UCSD-AML1 (cell line): ENCODE data around the gene B3GNT9.

Experiments used
- DNase-seq: peaks from one replicate; lab custom pipeline; 2025; ENCODE audit not compliant: unreplicated experiment; lab: John Stamatoyannopoulos, UW

Gene B3GNT9

DNA sequence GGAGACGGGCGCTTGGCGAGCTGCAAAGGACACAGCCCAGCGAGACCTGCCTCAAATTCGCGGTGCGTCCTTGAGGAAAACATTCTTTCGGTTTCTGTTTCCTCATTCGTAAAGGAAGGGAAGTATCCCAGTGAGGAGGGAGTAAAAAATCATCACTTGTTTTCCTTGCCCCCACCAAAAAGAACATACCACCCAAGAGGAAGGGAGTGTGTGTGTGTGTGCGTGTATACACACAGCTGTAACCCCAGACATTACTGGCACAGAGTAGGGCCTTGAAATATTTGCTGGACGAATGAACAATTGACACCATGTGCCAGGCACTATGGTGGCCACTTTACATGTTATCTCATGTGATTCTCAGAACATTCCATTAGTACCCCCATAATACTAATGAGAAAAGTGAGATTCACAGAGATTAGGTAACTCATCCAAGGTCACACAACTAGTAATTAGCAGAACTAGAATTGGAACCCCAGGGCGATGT is 34.9 kb upstream of the B3GNT9 start:
- no peak for DNase-seq

DNA sequence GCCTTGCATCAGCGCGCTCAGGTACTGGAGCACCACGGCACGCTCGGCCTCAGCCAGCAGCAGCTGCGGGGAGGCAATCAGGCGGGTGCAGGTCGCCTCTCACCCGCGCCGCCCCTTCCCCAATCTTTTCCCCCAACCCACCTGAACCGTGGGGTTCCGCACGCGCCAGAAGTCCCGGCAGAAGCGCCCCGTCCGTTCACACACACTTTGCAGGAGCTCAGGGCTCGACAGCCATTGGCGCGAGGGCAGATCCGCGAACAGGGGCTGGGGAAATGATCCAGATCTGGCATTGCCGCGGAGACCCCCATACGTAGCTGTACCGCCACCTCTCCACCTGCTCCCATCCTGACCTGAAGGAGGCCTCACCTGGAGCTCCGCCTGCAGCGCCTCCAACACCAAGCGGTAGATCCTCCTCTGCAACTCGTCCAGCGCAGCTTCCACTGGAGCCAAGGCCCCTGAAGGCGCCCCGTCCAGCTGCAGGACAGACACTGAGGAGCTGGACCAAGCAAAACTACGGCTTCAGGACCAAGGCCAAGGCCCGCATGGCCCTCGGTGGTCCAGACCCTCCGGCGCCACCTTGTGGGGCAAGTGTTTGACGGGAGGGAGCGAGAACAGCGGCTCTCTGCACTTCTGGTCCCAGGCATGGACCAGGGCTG is 34.3 kb upstream of the B3GNT9 start:
- DNase-seq: peak; percentile 83

DNA sequence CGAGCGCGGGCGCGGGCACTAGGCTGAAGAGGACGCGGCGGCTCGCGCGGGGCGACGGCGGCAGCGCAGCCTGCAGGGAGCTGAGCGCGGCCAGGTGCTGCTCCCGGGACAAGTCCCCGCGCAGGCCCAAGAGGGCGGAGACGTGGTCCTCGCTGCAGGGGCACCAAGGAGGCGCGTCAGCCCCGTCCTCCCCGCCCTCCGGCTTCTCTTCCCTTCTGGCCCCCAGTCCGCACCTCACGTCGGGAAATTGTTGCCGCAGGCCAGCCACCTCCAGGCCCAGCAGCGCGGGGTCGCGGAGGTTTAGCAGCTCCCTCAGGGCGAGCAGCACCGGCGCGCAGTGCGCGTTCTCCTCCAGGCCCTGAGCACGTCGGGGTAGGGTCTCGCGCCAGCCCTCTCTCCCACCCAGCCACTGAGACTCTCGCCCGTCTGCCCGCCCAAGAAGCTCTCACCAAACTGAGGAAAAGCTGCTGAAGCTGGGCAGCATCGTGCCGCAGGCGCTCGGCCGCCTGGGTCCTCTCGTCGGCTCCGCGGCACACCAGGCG is 33.7 kb upstream of the B3GNT9 start:
- DNase-seq: no peak

DNA sequence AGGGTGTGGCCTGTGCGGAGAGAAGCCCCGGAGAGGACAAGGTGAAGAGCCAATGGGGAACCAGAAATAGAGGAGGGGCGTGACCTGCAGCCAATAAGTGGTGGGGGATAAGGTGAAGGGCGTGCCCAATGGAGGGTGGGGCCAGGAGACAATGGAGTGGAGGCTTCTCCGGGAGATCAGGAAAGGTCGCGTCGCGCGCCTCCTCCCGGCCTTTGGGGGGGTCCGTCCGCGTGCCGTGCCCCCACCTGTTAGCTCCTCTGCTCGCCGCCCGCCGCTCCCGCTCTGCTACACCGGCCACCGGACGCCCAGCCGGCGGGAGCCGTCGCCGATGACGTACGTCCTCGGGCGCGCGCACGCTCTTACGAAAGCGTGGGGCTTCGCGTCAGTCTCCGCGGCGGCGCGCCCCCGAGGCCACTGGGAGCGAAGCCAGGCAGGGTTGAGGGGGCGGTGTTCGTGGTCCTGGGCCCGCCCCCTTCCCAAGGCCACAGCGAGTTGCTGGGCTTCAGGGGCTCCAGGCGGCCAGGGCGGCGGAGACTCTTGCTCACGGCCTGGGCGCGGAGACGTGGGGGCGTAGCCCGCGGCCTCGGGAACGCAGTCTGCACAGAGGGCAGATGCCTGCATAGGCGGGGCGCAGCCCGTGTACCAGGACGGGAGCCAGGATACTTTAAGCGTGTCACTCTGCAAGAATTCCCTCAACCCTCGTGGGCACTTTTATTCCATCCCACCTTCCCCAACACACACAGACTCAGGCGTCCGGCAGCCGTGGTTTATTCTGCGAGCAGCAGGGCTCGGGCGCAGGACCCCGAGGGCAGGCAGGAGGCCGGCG is 33.0 kb upstream of the B3GNT9 start, which contains the start of gene MATCAP1:
Gene MATCAP1, minus strand, starts transcription at position 337 of the 826 bp plus-strand sequence. CDS start 3,353 bp downstream, outside the sequence.
- DNase-seq: peak; percentile 94

DNA sequence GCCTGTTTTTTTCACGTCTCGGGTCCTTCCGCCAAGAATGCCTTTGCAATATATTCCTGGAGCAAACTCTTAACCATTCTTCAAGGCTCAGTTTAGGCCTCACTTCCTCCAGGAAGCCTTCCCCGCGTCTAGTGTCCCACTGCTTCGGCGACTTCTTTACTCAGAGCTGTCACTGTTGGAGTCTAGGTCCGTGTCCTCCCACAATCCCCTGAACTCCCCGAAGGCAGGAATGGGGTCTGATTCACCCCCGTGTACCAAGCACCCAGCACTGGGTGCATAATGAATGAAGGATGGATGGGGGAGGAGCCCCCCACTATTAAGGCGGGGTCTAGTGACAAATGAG is 32.5 kb upstream of the B3GNT9 start:
- DNase-seq: no peak

DNA sequence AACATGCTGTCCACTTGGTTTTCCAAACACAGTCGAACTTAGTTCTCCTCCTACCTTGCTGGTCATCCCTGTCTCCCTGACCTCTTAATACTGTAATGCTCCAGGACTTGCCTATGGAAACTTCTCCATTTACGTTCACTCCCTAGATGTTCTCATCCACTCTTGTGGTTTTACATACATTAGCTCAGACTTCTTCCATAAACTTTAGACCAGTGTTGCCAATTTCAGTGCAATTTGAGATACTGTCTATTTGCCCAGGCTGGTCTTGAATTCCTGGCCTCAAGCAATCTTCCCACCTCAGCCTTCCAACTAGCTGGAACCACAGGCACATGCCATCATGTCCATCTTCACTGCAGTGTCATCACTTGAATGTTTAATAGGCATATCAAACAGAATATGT is 31.5 kb upstream of the B3GNT9 start:
- no peak for DNase-seq

DNA sequence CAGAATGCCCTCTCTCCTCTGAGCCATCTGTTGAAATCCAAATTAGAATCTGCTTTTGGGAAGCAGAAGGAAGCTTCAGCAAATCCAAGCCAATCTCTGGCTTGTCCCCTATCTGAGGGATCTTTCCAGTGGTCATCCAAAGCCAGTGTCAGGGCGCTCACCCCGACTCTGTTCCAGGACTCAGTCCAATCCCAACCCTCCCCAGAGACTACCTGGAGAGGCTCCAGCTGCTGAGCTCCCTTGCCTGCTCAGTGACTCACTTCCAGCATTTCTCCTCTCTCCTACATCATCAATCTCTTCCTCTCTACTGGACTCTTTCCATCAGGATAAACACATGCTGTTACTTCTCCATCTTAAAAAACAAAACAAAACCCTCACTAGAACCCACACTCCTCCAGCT is 30.5 kb upstream of the B3GNT9 start:
- no peak for DNase-seq

DNA sequence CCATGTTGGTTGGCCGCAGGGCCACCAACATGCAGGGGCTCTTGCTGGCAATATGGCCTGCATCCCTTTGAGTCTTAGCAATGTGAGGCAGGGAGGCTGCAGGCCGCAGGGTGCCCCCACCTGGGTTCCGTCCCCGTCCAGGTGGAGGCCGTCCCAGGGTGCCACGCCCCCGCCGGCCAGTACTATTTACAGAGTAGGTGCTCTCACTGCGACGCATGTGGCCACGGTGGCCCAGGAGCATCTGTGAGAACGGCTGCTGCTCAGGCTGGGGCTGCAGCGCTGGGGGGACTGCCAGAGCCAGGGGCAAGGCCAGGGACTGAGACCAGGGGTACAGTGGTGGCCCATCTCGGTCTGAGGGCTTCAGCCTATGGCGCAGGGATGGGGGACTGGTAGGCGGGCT is 29.4 kb upstream of the B3GNT9 start:
- no peak for DNase-seq

DNA sequence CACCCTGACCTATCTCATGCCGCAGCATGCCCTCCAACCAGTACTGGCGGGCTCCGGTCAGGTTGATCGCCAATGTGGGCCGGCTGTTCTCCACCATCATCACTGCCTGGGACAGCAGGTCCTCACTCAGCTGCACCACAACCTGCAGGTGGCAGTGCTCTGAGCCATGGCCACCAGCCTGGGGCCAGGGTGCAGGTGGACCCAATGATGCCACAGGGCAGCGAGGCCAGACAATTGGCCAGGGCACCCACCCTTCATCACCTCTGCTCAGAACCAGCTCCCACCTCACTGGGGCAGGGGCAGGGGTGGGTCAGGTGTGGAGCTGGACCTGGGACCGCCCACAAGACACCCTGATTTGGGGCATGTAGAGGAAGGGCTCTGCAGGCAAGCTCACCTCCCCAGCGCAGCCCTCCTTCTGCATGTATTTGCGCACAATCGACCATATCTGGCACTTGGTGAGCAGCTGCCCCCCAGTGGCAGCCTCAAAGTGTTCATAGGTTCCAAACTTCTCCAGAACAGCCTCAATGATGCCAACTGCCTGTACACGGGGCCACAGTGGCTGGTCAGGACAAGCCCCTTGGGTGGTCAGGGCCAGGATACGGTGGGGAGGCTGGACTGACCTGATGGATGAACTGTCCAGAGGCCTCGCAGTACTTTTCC is 28.8 kb upstream of the B3GNT9 start:
- peak; percentile 24 for DNase-seq

DNA sequence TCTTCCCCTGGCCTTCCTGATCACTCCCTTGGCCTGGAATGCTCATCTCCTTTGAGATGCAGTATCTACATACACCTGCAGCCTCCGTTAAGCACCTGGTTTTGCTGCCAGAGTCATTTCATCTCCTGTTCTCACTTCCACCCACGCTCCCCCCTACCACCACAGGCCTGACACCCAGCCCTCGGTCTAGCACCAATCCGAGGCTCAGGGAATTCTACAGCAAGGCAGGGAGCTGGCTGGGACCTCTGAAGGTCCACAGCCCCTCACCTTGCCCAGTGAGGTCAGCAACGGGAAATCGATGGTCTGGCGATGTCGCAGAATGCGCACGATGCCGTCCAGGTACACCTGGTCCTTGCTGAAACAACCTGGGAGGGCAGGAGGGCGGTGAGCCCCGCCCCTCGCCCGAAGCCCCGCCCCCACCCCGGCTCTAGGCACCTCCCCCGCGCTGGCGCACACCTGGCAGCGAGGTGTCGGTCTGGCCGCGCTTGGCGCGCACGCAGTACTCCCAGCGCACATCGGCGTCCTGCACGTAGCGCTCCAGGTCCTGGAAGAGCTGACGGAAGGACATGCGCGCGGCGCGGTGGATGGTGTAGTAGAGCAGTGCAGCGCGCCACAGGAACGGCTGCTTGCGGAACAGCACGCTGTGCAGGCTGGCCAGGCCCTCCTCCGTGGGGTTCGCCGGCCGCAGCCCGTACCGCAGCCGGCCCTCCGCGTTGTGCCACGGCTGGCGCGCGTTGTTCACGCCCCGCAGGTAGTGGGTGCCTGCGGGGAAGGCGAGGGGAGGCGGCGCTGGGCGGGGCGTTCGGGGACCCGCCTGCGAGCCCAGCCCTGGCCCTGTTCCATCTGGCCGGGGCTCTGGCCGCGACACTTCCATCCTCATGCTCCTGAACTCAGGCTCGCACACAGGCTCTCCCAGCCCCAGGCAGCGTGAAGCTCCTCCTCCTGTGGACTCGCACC is 27.2 kb upstream of the B3GNT9 start:
- DNase-seq: no peak

DNA sequence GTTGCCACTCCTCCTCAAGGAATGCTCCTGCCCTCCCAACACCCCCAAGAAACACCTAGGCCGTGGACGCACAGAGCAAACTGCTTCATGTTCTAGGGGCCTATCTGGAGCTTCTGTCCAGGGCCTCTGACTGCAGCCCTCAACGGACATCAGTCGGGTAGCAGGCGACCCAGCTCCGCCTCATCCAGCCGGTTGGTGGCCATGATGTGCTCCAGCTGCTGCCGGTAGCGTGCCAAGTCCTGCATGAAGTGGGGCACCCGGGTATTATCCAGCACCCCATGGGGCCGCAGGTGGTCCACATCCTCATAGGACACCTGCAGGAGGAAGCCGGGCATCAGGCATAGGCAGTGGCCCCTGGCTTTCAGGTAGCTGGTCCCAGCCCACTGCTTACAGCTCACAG is 25.9 kb upstream of the B3GNT9 start:
- DNase-seq: no peak

DNA sequence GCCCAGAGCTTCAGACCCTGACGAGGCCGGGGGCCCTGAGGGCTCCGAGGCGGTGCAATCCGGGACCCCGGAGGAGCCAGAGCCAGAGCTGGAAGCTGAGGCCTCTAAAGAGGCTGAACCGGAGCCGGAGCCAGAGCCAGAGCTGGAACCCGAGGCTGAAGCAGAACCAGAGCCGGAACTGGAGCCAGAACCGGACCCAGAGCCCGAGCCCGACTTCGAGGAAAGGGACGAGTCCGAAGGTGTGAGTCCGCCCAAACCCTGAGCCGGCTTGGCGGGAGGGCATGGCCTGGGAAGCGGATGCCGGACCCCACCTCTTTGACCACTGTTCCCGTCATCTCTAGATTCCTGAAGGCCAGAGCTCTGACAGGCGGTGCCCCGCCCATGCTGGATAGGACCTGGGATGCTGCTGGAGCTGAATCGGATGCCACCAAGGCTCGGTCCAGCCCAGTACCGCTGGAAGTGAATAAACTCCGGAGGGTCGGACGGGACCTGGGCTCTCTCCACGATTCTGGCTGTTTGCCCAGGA is 24.0 kb upstream of the B3GNT9 start:
- DNase-seq: no peak

DNA sequence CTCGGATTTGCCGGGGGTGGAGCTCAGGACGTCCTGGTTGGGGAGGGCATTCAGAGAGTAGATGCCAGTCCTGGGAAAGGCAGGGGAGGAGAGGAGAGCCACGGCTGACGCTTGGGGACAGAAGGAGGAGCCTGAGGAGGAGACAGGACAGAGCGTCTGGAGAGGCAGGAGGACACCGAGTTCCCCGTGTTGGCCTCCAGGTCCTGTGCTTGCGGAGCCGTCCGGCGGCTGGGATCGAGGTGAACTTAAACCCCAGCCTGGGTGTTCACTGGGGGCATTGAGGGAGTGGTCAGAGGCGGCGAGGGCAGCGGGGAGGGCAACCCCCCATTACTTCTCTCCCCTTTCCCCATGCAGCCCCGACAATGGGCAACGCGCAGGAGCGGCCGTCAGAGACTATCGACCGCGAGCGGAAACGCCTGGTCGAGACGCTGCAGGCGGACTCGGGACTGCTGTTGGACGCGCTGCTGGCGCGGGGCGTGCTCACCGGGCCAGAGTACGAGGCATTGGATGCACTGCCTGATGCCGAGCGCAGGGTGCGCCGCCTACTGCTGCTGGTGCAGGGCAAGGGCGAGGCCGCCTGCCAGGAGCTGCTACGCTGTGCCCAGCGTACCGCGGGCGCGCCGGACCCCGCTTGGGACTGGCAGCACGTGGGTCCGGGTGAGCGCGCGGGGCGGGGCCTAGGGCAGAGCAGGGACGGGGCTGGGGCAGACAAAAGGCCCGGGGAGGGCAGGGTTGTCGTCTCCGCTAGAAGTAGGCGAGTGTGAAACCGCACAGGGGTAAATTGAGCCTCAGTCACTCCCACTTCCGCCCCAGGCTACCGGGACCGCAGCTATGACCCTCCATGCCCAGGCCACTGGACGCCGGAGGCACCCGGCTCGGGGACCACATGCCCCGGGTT is 23.3 kb upstream of the B3GNT9 start:
- peak; percentile 73 for DNase-seq

DNA sequence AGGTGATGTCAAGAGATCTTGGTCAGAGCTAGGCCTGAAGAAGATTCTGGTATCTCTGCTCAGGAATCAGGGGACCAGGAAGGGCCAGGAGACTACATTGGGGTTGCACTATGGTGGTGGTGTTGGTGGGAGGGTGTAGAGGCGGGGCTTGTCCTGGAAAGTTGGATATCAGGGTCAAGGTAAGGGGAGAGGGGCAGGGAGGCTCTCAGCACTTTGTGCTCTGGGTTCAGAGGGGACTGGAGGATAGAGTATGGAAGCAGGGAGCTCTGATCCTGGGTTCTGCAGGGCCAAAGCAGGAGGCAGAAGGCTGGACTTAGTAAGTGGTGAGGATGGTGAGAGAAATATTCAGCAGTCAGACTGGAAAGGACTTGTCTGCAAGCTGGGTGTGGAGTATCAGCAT is 22.5 kb upstream of the B3GNT9 start:
- no peak for DNase-seq

DNA sequence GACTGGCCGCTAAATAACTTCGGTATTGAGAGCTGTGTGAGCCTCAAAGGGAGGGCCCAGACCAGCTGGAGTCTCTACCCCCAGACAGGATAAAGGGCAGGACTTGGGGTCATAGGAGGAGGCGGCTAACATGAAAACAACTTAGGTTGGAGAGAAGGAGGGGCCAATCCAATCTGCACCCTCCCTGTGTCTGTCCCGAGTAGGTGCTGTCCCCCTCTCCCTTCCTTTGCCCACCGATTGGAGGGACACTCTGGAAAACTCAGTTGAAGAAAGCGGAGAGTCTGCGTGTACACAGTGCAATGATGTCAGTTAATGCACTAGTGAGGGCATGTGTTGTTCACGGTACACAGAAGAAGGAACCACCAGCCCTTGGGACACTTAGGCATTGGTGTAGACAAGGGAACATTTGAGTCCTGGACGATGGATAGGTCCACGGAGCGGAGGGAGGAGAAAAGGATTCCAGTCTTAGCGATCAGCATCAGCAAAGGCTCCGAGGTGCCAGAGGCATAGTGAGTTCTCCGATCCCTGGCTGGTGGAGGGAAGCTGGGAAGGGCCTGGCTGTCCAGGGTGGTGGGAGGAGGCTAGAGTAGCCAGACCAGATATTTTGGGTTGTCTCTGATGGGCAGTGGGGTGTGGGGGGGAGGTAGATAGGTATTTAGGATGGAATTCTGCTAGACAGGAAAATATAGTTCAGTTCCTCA is 20.3 kb upstream of the B3GNT9 start:
- no peak for DNase-seq

DNA sequence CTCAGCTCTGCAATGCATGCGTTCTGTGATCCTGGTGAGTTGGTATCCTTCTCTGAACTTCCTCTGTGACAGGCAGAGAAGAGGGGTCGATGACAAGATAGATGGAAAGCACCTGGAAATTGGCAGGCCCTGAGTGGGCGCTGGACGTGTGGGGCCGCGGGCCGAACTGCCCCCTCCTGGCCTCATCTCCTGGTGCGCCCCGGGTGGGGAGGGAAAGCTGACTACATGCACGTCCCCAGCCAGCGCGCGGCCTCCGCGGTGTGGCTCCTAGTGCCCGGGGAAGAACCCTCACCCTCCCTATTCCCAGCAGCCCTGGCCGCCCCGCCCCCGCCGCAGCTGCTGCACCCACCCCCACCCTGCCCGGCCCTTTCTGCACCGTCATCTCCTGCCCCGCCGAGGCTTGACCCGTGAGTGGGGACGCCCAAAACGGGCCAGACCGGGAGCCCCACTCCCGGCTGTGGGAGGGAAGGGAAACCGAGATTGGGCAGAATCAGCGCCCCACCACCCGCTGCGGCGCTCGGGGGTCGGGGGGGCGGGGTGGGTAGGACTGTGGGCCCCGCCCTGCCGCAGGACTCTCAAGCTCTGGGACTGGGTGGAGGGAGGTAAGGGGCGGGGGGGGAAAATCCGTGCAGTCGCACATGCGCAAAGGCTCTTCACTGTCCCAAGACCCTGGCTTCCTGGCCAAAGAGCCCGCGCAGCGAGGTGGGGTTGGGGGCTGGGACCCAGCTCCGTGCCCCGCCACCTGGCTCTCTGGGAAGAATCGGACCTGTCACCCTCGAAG is 19.6 kb upstream of the B3GNT9 start, which contains the start of gene NOL3:
Gene NOL3, plus strand, starts transcription at position 371 of the 781 bp plus-strand sequence.
- peak; percentile 83 for DNase-seq

DNA sequence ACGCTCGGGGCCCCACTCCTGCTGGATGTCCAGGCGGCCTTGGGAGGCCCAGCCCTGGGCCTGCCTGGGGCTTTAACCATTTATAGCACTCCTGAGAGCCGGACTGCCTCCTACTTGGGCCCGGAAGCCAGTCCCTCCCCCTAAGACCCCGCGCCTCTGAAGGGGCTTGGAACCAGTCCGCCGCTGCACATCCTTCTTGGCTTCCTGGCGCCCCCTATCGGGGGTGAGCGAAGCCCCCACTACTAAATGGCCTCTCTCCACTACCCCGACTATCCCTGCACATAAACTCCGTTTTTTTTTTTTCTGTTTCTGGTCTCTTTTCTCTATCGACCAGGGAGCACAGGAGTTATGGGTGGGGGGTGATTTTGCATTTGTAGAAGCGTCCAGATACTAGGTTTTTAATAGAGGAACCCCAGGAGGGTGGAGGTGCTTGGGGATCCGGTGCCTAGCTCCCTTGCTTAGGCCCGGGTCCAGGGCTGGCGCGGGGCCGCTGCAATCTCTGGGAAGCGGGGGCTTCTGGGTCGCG is 18.9 kb upstream of the B3GNT9 start:
- DNase-seq: peak; percentile 38
